Caco-2 (cell line): ENCODE results near the gene C1orf198. TPM values are rescaled to one million over a fixed set of nuclear protein-coding genes. Genes with fewer than 3 reads are reported as not detected.

Experiments used
- BruUV-seq: library from RNA; stranded (reverse); fragments of 400-500 nt; replicated peaks from 2 replicates; lab custom pipeline; 2021; lab: Mats Ljungman, UMichigan
- CTCF ChIA-PET: fragments of 300-600 bp; sonication (Branson Sonifier 250); formaldehyde crosslinking; loops from one replicate; lab custom pipeline; 2022; ENCODE audit warnings: antibody characterized with exemption; lab: Charles Lee
- POLR2A ChIA-PET: fragments of 300-600 bp; sonication (Branson Sonifier 250); formaldehyde crosslinking; loops from one replicate; lab custom pipeline; 2022; ENCODE audit warnings: antibody characterized with exemption; lab: Charles Lee
- DNase-seq, 2 experiments: peaks; one replicate each; pipeline versions ENCODE4 v3.0.0 to v3.0.0-alpha.2; 2020 to 2022
- H3K27me3 ChIP-seq: replicated peaks from 2 replicates; pipeline ENCODE4 v1.6.0; 2011; ENCODE audit warnings: low read length; ENCODE audit not compliant: control insufficient read depth, insufficient read depth
- H3K36me3 ChIP-seq: 2 replicates; pipeline ENCODE4 v1.5.1; 2011; ENCODE audit warnings: low read length; ENCODE audit not compliant: control insufficient read depth, insufficient read depth
- H3K4me1 ChIP-seq: fragments of 250-450 bp; sonication (Bioruptor Pico); 2 replicates; pipeline ENCODE4 v1.5.1; 2020; ENCODE audit warnings: mild to moderate bottlenecking
- H3K4me3 ChIP-seq: 2 replicates; pipeline ENCODE4 v1.5.1; 2011; ENCODE audit warnings: low read depth, mild to moderate bottlenecking, control low read depth, low read length
- H3K9me3 ChIP-seq: fragments of 250-450 bp; sonication (Bioruptor Pico); 2 replicates; pipeline ENCODE4 v1.5.1; 2020; ENCODE audit warnings: mild to moderate bottlenecking, moderate library complexity
- H3K27ac Mint-ChIP-seq: one replicate; pipeline ENCODE4 v1.8.0; 2022; ENCODE audit warnings: mixed read lengths; ENCODE audit not compliant: unreplicated experiment
- H3K27me3 Mint-ChIP-seq: one replicate; pipeline ENCODE4 v1.8.0; 2022; ENCODE audit warnings: mixed read lengths; ENCODE audit not compliant: insufficient read depth, unreplicated experiment
- H3K36me3 Mint-ChIP-seq: one replicate; pipeline ENCODE4 v1.8.0; 2022; ENCODE audit warnings: mild to moderate bottlenecking, mixed read lengths; ENCODE audit not compliant: insufficient read depth, unreplicated experiment
- H3K4me1 Mint-ChIP-seq: one replicate; pipeline ENCODE4 v1.8.0; 2022; ENCODE audit warnings: low read depth, mixed read lengths; ENCODE audit not compliant: unreplicated experiment
- H3K4me3 Mint-ChIP-seq: one replicate; pipeline ENCODE4 v1.8.0; 2022; ENCODE audit warnings: mild to moderate bottlenecking, moderate library complexity, mixed read lengths; ENCODE audit not compliant: unreplicated experiment
- H3K9me3 Mint-ChIP-seq: one replicate; pipeline ENCODE4 v1.8.0; 2022; ENCODE audit warnings: mixed read lengths; ENCODE audit not compliant: unreplicated experiment
- intact Hi-C: fragments of 100-400 bp; cut with micrococcal nuclease; formaldehyde crosslinking; loops from one replicate; pipeline ENCODE4 v1.10.0; 2022; ENCODE audit not compliant: unreplicated experiment
- total RNA-seq: library from RNA; stranded (reverse); gene quantifications from 2 replicates; pipeline ENCODE4 v1.2.3, GENCODE V29; 2022
- TF ChIP-seq, protein P1 (sequence below), 2 experiments: fragments of 200-600 bp in 1 of 2; IDR thresholded peaks; 1 replicate in 1 of 2; 2 replicates in 1 of 2; pipeline versions ENCODE4 v1.5.1 to v1.8.0; 2011 to 2022; ENCODE audit warnings: antibody characterized with exemption in 1 of 2, control low read depth in 1 of 2, inconsistent platforms in 1 of 2, low read depth in 1 of 2, low read length in 1 of 2, mild to moderate bottlenecking in 1 of 2, moderate library complexity in 1 of 2; ENCODE audit not compliant: insufficient read depth in 1 of 2, severe bottlenecking in 1 of 2, unreplicated experiment in 1 of 2

The C1orf198 gene
- total RNA-seq, 1 experiment from 2014 or later: 92.2 TPM

DNA sequence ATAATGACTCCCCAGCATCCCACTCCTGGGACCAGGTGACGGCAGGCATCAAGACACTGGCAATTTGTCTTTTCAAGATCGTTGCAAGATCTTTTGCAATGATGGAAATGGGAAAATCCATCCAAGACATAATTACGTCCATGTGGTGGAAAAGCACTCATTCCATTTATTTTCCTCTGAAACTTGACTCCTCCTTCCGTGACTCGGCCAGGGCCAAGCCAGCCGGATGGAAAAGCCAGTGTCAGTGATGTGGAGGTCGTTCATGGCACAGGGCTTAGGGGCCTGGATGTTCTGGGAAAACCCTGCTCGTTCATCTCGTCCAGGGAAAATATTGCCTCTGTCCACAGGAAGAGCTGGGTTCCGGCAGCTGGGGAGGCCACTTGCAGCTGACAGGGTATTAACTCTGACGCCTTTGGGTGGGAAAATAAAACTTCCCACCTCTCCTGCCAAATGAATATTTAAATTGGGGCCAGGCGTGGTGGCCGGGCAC lies 46.2 kb downstream of the C1orf198 start:
- Histone ChIP-seq H3K4me1 (no peaks in the 10 kb centered on the region), H3K27me3 (no peaks in the 10 kb centered on the region; the same call in 1 of the 2 replicates), H3K9me3 (no peaks in the 10 kb centered on the region), H3K4me3 (no peak overlapping the region), H3K36me3 (no peaks in the 10 kb centered on the region)
- CTCF ChIA-PET: no interaction called here
- Mint-ChIP-seq H3K4me3 (no peak overlapping the region), H3K9me3 (no peaks in the 10 kb centered on the region), H3K4me1 (no peaks in the 10 kb centered on the region), H3K27ac (no peak overlapping the region), H3K36me3 (no peaks in the 10 kb centered on the region), H3K27me3 (no peaks in the 10 kb centered on the region)
- BruUV-seq: no TSS peak
- TF ChIP-seq, protein P1, sequence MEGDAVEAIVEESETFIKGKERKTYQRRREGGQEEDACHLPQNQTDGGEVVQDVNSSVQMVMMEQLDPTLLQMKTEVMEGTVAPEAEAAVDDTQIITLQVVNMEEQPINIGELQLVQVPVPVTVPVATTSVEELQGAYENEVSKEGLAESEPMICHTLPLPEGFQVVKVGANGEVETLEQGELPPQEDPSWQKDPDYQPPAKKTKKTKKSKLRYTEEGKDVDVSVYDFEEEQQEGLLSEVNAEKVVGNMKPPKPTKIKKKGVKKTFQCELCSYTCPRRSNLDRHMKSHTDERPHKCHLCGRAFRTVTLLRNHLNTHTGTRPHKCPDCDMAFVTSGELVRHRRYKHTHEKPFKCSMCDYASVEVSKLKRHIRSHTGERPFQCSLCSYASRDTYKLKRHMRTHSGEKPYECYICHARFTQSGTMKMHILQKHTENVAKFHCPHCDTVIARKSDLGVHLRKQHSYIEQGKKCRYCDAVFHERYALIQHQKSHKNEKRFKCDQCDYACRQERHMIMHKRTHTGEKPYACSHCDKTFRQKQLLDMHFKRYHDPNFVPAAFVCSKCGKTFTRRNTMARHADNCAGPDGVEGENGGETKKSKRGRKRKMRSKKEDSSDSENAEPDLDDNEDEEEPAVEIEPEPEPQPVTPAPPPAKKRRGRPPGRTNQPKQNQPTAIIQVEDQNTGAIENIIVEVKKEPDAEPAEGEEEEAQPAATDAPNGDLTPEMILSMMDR (IDR thresholded peaks at IDR 0.05; ENCODE audit: insufficient read depth in 1 of 2, low read depth in 1 of 2, low read length in 1 of 2, severe bottlenecking in 1 of 2, unreplicated experiment in 1 of 2): no peak
- intact Hi-C loops: no loop called here
- no peak for DNase-seq
- POLR2A ChIA-PET: no interaction called here

DNA sequence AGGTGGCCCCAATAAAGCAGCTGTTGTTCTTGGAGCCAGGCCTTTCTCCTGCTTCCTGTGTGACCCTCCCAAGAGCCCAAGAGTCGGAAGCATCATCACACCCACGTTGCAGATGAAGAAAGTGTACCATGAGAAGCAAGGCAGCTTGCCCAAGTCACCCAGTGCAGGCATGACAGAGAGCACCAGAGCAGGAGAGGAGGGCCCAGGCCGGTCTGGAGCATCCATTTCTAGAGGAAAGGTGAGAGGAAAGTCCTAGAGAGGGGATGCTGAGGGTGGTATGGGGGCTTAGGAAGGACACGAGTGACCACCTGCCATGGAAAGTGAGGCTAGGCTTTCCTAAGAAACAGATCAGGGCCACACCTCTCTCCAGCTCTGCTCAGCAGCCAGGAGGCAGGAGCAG lies 47.0 kb downstream of the C1orf198 start:
- H3K27me3 Mint-ChIP-seq: no peaks in the 10 kb centered on the region
- H3K4me3 ChIP-seq: no peak overlapping the region
- intact Hi-C loops: no loop called here
- H3K4me1 Mint-ChIP-seq: no peaks in the 10 kb centered on the region
- no peak overlapping the region for H3K27ac Mint-ChIP-seq
- ChIA-PET POLR2A (no interaction called here), CTCF (no interaction called here)
- no peaks in the 10 kb centered on the region; the same call in 1 of the 2 replicates for H3K27me3 ChIP-seq
- BruUV-seq: no TSS peak
- no peak overlapping the region for H3K4me3 Mint-ChIP-seq
- no peaks in the 10 kb centered on the region for H3K36me3 Mint-ChIP-seq
- no peaks in the 10 kb centered on the region for H3K9me3 Mint-ChIP-seq
- DNase-seq: no peak
- H3K36me3 ChIP-seq: no peaks in the 10 kb centered on the region
- no peaks in the 10 kb centered on the region for H3K9me3 ChIP-seq
- no peaks in the 10 kb centered on the region for H3K4me1 ChIP-seq
- TF ChIP-seq, protein P1 (IDR thresholded peaks at IDR 0.05; ENCODE audit: insufficient read depth in 1 of 2, low read depth in 1 of 2, low read length in 1 of 2, severe bottlenecking in 1 of 2, unreplicated experiment in 1 of 2): no peak

DNA sequence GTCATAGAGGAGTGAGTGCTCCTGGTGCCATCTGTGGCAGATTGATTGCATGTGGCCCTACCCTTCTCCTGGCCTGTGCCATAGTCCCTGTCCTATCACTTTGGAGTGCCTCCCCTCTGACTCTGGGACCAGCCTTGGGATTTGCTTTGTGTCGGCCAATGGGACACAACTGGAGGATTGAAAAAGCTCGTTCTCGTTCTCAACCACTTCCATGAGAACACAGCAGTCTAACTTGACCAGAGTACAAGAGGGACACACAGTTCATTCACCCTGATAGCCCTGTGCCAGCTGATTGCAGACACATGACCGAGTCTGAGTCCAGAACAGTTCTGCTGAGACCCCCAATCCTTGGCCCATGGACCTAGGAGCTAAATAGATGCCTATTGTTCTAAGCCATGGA lies 47.8 kb downstream of the C1orf198 start:
- POLR2A ChIA-PET: no interaction called here
- CTCF ChIA-PET: no interaction called here
- Mint-ChIP-seq H3K4me3 (no peak overlapping the region), H3K4me1 (no peaks in the 10 kb centered on the region), H3K9me3 (no peaks in the 10 kb centered on the region), H3K27ac (no peak overlapping the region), H3K27me3 (no peaks in the 10 kb centered on the region), H3K36me3 (no peaks in the 10 kb centered on the region)
- no peaks in the 10 kb centered on the region for H3K36me3 ChIP-seq
- no peaks in the 10 kb centered on the region; the same call in 1 of the 2 replicates for H3K27me3 ChIP-seq
- H3K4me1 ChIP-seq: no peaks in the 10 kb centered on the region
- DNase-seq: no peak
- TF ChIP-seq, protein P1 (IDR thresholded peaks at IDR 0.05; ENCODE audit: insufficient read depth in 1 of 2, low read depth in 1 of 2, low read length in 1 of 2, severe bottlenecking in 1 of 2, unreplicated experiment in 1 of 2): no peak
- intact Hi-C loops: no loop called here
- no peak overlapping the region for H3K4me3 ChIP-seq
- BruUV-seq: no TSS peak
- H3K9me3 ChIP-seq: no peaks in the 10 kb centered on the region
